Loucy (cell line): ENCODE measurements around the gene FOXO3.

Source experiments
- H2AFZ ChIP-seq: fragments of 200-600 bp; sonication (generic); 2 replicates; pipeline ENCODE4 v1.6.0; 2016; ENCODE audit warnings: antibody characterized with exemption, mild to moderate bottlenecking, low read length, moderate library complexity
- H3F3A ChIP-seq: fragments of 200-600 bp; 2 replicates; pipeline ENCODE4 v1.6.0; 2016; ENCODE audit warnings: antibody characterized with exemption, low read depth, mild to moderate bottlenecking
- H3K27me3 ChIP-seq: fragments of 200-600 bp; sonication (generic); 2 replicates; pipeline ENCODE4 v1.6.1; 2014; ENCODE audit warnings: low read length, mild to moderate bottlenecking; ENCODE audit not compliant: insufficient read depth, poor library complexity, severe bottlenecking
- H3K36me3 ChIP-seq: fragments of 200-600 bp; sonication (generic); 2 replicates; pipeline ENCODE4 v1.6.1; 2016; ENCODE audit warnings: low read length; ENCODE audit not compliant: insufficient read depth
- H3K4me1 ChIP-seq: fragments of 200-600 bp; sonication (generic); 2 replicates; pipeline ENCODE4 v1.5.1; 2014; ENCODE audit warnings: low read length, mild to moderate bottlenecking; ENCODE audit not compliant: insufficient read depth, poor library complexity, severe bottlenecking
- H3K4me2 ChIP-seq: fragments of 200-600 bp; sonication (generic); 2 replicates; pipeline ENCODE4 v1.6.0; 2014; ENCODE audit warnings: antibody characterized with exemption, low read length, low read depth, mild to moderate bottlenecking; ENCODE audit not compliant: poor library complexity, severe bottlenecking
- H3K4me3 ChIP-seq: fragments of 200-600 bp; sonication (generic); 2 replicates; pipeline ENCODE4 v1.5.1; 2014; ENCODE audit warnings: low read length, mild to moderate bottlenecking, mixed read lengths; ENCODE audit not compliant: poor library complexity, severe bottlenecking
- H3K79me2 ChIP-seq: fragments of 200-600 bp; sonication (generic); 2 replicates; pipeline ENCODE4 v1.6.1; 2014; ENCODE audit warnings: low read length; ENCODE audit not compliant: insufficient read depth
- H3K9ac ChIP-seq: fragments of 200-600 bp; sonication (generic); 2 replicates; pipeline ENCODE4 v1.6.0; 2014; ENCODE audit warnings: mild to moderate bottlenecking, low read depth, low read length, moderate library complexity; ENCODE audit not compliant: poor library complexity, severe bottlenecking
- H3K9me2 ChIP-seq: fragments of 200-600 bp; sonication (generic); replicated peaks from 2 replicates; pipeline ENCODE4 v1.6.1; 2016; ENCODE audit warnings: low read depth, low read length, mixed read lengths
- H3K9me3 ChIP-seq: fragments of 200-600 bp; sonication (generic); 2 replicates; pipeline ENCODE4 v1.6.1; 2014; ENCODE audit warnings: mild to moderate bottlenecking, antibody characterized with exemption, low read length, low read depth; ENCODE audit not compliant: insufficient read depth
- H4K20me1 ChIP-seq: fragments of 200-600 bp; sonication (generic); 2 replicates; pipeline ENCODE4 v1.6.0; 2014; ENCODE audit warnings: antibody characterized with exemption, low read length, mild to moderate bottlenecking; ENCODE audit not compliant: insufficient read depth, poor library complexity, severe bottlenecking
- CTCF ChIP-seq: fragments of 200-600 bp; sonication (generic); conservative IDR thresholded peaks from 2 replicates; pipeline ENCODE4 v1.5.1; 2014; ENCODE audit warnings: mild to moderate bottlenecking, antibody characterized with exemption, low read length
- EZH2phosphoT487 ChIP-seq: fragments of 200-600 bp; IDR thresholded peaks from 2 replicates; pipeline ENCODE4 v1.6.1; 2018; ENCODE audit warnings: antibody characterized with exemption, mild to moderate bottlenecking, moderate library complexity, borderline replicate concordance

FOXO3 gene

DNA sequence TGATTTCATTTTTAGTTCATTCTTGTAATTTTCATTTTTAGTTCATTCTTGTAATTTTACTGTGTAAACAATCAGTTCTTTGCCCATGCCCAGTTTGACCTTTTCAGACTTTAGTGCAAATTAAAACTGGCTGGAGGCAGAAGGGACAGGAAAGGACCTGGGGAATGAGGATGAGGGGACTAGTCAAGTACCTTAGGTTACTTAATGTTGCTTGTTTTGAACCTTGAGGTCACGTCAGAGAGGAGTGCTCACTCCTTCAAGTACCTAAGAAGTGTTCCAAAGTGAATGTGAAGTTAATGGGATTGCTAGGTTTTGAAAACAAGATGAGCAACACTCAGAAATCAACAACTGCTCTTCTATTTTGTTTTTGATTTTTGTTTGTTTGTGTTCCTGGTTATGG, 82.5 kb downstream of the FOXO3 start:
- H3K4me1 ChIP-seq, result no peaks in the 10 kb centered on the region
- no peak overlapping the region for H2AFZ ChIP-seq
- H4K20me1 ChIP-seq, result peaks cover 11% of the 10 kb centered on the region
- no peaks in the 10 kb centered on the region for H3K9me3 ChIP-seq
- H3F3A ChIP-seq, result no peaks in the 10 kb centered on the region
- no peak overlapping the region for H3K4me3 ChIP-seq
- no peak overlapping the region for H3K9ac ChIP-seq
- TF ChIP-seq EZH2phosphoT487, result no peak
- no peak for TF ChIP-seq CTCF
- H3K79me2 ChIP-seq, result peaks cover 81% of the 10 kb centered on the region; the same call in 1 of the 2 replicates
- H3K27me3 ChIP-seq, result no peaks in the 10 kb centered on the region
- no peak overlapping the region for H3K4me2 ChIP-seq
- no peaks in the 10 kb centered on the region for H3K9me2 ChIP-seq
- peaks cover 4% of the 10 kb centered on the region; the same call in 1 of the 2 replicates for H3K36me3 ChIP-seq

DNA sequence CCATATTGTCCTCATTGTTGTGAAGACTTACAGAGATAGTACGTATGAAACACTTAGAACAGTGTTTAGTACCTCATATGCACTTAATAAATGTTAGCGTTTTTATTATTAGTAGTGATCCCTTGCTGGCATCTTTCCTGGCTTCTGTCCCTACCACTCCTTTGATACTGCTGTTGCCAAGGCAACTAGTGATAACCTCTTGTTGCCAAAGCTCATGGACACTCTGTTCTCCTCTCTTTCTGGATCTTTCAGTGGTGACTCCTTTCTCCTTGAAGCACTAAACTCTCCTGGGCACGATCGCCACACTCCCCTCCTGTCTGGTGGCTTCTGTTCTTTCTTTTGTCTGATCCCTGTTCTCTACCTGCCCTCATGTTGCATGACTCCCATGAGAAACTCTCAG, 83.5 kb downstream of the FOXO3 start:
- H3K79me2 ChIP-seq, result peaks cover 75% of the 10 kb centered on the region; the same call in 1 of the 2 replicates
- TF ChIP-seq CTCF (no peak), EZH2phosphoT487 (no peak)
- no peaks in the 10 kb centered on the region for H3K4me1 ChIP-seq
- no peak overlapping the region for H2AFZ ChIP-seq
- no peaks in the 10 kb centered on the region for H3K9me2 ChIP-seq
- H3F3A ChIP-seq, result no peaks in the 10 kb centered on the region
- no peak overlapping the region for H3K4me3 ChIP-seq
- no peak overlapping the region for H3K4me2 ChIP-seq
- H3K9ac ChIP-seq, result no peak overlapping the region
- peaks cover 11% of the 10 kb centered on the region for H4K20me1 ChIP-seq
- no peaks in the 10 kb centered on the region; the same call in 1 of the 2 replicates for H3K36me3 ChIP-seq
- no peaks in the 10 kb centered on the region for H3K9me3 ChIP-seq
- H3K27me3 ChIP-seq, result no peaks in the 10 kb centered on the region

DNA sequence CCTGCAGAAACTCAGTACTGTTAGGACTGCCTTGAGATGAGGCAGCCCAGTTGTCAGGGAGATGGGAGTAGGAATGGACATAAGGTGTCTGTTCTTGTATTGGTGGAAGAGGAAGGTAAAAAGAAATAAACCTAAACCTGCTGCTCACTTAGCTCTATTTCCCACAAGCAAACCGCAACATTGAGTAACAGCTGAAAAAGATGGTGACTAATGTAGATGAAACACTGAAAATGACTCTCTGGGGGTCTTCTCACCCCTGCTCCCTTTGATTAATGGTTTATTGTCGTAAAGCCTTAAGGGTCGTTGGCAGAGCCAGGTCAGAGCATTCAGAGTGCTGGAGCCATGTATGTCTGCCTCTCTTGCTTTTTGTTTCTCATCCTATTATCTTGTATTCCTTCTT, 87.5 kb downstream of the FOXO3 start:
- no peaks in the 10 kb centered on the region for H3F3A ChIP-seq
- no peaks in the 10 kb centered on the region for H3K9me2 ChIP-seq
- no peak overlapping the region for H3K4me2 ChIP-seq
- no peaks in the 10 kb centered on the region; the same call in 1 of the 2 replicates for H3K36me3 ChIP-seq
- no peak overlapping the region for H2AFZ ChIP-seq
- H3K4me3 ChIP-seq, result no peak overlapping the region
- no peak overlapping the region for H3K9ac ChIP-seq
- peaks cover 64% of the 10 kb centered on the region for H3K79me2 ChIP-seq
- H3K9me3 ChIP-seq, result no peaks in the 10 kb centered on the region
- H4K20me1 ChIP-seq, result peaks cover 14% of the 10 kb centered on the region
- H3K27me3 ChIP-seq, result no peaks in the 10 kb centered on the region
- H3K4me1 ChIP-seq, result peaks cover 13% of the 10 kb centered on the region
- no peak for TF ChIP-seq EZH2phosphoT487
- TF ChIP-seq CTCF, result no peak
